ENCODE data around the gene SNX30.

DNA sequence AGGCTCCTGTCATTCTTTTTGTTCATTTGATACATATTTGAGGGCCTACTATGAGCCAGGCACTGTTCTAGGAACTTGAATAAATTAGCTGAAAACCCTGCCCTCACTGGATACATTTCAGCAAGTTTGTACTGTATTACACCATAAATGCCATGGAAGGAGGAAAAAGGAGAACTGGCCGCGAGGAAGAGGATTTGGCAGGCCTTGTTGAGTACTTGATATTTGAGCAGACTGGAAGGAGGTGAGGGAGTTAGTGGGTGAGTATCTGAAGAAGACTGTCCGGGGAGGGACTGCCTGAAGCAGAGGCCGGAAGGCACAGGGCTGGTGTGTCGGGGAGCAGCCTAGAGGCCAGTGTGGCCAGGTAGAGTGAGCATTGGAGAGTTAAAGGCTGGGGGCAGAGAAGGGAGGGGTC lies 4.5 kb downstream of the SNX30 start:
- TF ChIP-seq CTCF (IDR thresholded peaks at IDR 0.05) (no peak), POLR2A (IDR thresholded peaks at IDR 0.05) (no peak), POLR2AphosphoS5 (IDR thresholded peaks at IDR 0.05) (no peak), EP300 (IDR thresholded peaks at IDR 0.05) (no peak)
